G401.6 (cell line): ENCODE results near the gene PRKD2.
"Not testable (repeated sequence)": the region's sequence is repeated elsewhere in the genome, so short reads cannot be mapped to it uniquely, and the experiment has no call there.

Source experiments
- FAIRE-seq: peaks from 2 replicates; lab custom pipeline; 2012; peaks lifted over from hg19 to GRCh38; lab: Jason Lieb, UNC

The PRKD2 gene

GRCh38 chr19:46723471-46723870 is 6.6 kb upstream of the PRKD2 start:
- FAIRE-seq, result no peak

DNA sequence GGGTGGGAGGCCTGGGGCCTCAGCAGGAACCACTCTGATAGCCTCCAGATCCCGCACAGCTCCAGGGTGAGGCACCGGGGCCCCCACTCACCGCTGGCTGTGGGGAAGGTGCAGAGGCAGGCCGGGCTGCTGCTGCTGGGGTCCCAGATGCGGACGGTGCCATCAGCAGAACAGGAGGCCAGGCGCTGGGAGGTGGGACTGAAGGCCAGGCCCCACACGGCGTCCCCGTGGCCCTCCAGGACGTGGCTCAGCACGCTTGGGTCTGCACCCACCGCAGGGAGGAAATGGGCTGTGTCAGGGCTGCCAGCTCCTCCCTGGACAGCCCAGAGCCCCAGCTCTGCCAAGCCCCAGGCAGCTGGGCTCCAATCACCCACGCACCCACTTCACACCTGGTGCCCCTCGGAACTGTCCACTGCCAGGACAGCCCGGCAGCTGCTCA is 6.1 kb upstream of the PRKD2 start:
- no peak for FAIRE-seq

GRCh38 chr19:46722421-46723022 is 5.6 kb upstream of the PRKD2 start:
- no peak for FAIRE-seq

GRCh38 chr19:46722004-46722380 is 5.1 kb upstream of the PRKD2 start:
- FAIRE-seq, result no peak

DNA sequence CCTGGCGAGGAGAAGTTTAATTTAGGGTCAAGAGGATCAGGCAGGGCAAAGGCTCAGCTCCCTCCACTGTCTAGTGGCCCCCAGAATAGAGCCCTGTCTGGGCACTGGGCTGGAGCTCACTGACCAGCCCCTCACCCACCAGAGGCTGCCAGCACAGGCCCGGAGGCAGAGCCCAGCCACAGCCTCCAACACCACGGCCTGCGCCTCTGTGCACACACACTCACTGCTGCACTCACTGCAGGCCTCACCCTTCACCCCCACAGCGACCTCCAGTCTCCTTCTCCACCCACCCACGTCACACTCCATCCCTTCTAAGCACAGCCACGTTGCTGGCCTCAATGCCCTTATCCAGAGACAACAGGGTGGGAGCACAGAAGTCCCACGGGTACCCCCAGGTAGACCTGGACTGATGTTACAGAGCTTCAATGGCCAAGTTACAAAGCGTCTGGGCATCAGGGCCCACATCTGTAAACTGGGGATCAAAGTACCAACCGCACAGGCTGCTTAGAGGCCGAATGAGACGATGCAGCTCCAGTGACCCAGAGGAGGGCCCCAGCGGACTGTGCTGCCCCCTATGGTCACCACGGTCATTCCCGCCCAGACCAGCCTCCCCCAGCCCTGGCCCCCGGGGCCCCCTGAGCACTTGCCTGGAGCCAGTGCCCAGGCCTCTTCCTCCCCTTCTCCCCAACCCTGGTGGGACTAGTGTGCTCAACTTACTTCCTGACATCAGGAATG is 4.5 kb upstream of the PRKD2 start:
- no peak for FAIRE-seq

DNA sequence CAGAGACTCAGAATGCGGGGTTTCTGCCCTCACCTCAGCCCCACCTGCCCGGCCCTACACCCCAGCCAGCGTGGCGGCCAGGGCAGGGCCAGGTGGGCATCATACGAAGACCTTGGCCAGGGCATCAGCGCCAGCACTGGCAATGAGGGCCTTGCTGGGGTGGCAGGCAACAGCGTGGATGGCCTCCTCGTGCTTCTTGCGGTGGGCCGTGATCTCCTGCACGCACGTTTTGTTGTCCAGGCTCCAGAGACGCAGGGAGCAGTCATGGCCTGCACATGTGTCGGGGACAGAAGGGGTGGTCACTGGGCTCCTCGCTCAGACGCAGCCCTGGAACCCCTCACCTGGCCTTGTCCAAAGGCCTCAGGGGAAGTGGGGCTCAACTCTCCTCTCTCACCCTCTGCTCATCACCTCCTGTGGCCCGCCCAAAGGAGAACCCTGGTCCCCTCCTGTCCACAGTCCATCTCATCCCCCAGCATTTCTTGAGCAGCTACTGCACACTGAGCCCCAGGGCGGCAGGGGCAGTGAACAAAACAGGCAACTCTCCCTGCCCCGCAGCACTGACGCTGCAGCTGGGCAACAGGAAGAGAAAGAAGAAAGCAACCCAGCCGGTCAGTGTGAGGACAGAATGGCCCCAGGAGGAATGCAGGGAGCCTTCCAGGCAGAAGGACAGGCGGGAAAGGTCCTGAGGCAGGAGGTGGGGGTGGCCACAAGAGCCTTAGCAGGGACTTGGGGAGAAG is 3.8 kb upstream of the PRKD2 start:
- no peak for FAIRE-seq

- FAIRE-seq, result no peak
These were observed 3.0 kb upstream of the PRKD2 start for GRCh38 chr19:46719629-46720502.

DNA sequence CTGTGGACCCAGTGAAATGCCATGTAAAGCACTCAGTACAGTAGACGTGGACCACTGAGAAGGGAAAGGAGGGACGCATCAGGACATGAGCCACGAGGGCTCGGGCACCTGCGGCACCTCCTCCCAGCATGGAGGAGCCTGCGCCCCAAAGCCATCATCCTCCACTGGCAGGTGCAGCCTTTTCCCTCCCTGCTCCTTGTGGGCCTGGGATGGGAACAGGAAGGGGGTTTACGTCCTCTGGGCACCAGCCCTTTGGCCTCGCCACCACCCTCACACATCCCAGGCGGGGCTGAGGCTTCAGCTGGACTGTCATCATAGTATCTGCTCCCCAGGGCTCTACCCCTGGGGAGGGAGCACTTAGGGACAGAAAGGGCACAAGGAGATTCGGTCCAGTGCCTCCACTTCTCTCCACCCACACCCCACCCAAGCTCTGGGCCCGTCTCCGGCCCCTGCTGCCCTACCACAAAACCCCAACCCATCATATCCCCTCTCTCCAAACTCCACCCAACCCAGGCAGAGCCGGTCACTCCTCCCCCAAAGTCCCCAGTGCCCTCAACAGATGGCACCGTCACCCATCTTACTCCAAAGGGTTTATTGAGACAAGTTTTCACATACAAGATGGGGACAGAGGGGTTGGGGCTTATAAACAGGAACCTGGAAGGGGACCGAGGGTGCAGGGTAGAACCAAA is 2.2 kb upstream of the PRKD2 start:
- no peak for FAIRE-seq

DNA sequence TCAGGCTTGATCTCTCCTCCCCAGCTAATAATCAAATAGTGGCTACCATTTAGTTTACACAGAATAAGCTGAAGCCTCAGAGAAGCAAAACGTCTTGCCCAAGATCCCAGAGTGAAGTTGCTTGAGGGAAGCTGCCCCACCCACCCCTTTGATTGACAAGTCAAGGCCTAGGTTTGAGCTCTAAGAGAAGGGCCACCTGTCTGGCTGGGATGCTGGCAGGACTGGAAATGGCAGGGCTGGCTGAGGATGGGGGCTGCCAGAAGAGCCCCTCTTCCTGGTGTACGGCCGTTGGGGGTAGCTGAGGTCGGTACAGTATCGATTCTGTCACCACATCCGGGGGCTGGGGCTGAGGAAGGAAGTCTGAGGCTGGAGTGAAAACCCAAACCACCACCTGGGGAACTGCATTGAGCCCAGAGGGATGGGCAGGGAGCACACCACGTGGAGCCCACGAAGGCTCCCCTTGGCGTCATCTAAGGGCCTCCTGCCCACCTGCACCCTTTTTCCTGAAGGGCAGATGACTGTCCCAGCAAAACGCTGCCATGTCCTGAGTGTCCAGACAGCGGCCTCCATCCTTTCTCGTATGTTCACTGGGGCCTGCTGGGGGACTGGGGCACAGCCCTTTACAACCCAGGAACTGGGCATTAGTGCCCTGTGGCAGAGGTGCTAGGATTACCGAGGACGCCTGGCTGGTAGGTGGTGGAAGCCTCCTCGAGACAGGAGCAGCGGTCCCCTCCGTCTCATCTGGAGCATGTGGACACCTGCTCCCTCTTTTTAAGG is 1.4 kb upstream of the PRKD2 start:
- peak; percentile 87 for FAIRE-seq

- FAIRE-seq, result no peak
These were observed 816 bp upstream of the PRKD2 start for GRCh38 chr19:46717716-46718143.

DNA sequence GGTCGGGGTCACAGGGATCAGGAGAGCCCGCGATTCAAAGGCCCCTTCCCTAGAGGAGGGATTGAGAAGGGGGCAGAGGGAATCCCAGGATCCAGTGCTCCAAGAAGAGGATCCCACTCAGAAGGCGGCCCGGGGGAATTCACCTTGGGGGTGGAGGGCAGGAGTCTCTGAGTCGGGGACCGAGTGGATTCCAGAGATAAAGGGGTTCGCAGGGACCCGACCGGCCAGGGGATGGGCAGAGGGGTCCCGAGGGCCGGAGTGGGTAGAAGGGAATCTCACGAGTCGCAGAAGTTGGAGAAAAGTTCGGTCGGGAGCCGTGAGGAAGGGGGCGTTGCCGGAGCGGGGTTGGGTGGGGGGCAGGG is 261 bp downstream of the PRKD2 start:
- no peak for FAIRE-seq

- no peak for FAIRE-seq
These were observed 791 bp downstream of the PRKD2 start for GRCh38 chr19:46715975-46716671.

GRCh38 chr19:46715620-46715974 is 1.3 kb downstream of the PRKD2 start:
- no peak for FAIRE-seq

GRCh38 chr19:46714444-46715106 is 2.3 kb downstream of the PRKD2 start:
- FAIRE-seq, result no peak

DNA sequence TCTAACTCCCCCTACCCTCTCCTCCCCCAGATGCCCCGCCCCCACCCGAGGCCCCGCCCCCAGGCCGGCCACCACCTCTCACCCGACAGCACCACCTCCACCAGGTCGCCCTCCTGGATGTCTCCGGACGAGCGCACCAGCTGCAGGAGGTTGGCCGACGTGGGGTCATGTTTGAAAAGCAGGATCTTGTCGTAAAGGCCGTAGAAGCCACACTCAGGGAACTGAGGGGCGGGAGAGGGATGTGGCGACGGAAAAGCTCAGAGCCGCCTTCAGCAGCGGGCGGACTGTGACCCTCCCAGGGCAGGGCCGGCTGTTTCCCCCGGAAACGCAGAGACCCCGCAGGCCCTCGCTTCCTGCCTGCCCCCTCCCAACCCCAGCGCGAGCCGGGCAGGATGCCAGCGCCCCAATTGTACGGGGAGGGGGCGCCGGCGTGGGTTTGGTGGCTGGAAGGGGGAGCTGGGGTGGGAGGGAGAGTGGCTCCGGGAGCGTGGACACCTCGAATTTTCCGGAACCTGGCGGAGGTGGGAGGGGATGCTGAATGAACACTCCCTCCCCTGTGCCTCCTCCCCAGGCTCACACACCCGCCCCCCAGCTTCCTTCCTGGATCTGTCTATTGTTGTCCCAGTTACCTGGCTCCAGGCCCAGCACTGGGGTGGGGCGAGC is 3.0 kb downstream of the PRKD2 start:
- no peak for FAIRE-seq

GRCh38 chr19:46712768-46713338 is 4.1 kb downstream of the PRKD2 start:
- not testable (repeated sequence) for FAIRE-seq

- FAIRE-seq, result no peak
These were observed 6.2 kb downstream of the PRKD2 start for GRCh38 chr19:46710687-46711086.

GRCh38 chr19:46704379-46705076 is 12.4 kb downstream of the PRKD2 start:
- no peak for FAIRE-seq
